Kidney (tissue), 14 donors: ENCODE measurements around the gene PCNX2. TPM values are rescaled to one million over a fixed set of nuclear protein-coding genes. Genes with fewer than 3 reads are reported as not detected.

ENCODE experiments used
- DNase-seq, 5 donors: peaks; one replicate each; pipeline ENCODE4 v3.0.0-alpha.2; 2013 to 2020
- FAIRE-seq: peaks from 2 replicates; lab custom pipeline; 2012; peaks lifted over from hg19 to GRCh38; lab: Jason Lieb, UNC
- H3K27ac ChIP-seq, 2 donors: one replicate each; pipeline ENCODE4 v1.7.0; 2013; ENCODE audit warnings: low read depth in 2 of 2, low read length in 2 of 2, inconsistent platforms in 1 of 2
- H3K27me3 ChIP-seq: one replicate; pipeline ENCODE4 v1.7.1; 2013; ENCODE audit warnings: low read length, inconsistent platforms; ENCODE audit not compliant: control insufficient read depth, insufficient read depth
- H3K36me3 ChIP-seq, 3 donors: one replicate each; pipeline versions ENCODE4 v1.7.0 to v1.7.1; 2013; ENCODE audit warnings: low read length in 3 of 3, control low read depth in 1 of 3, inconsistent platforms in 1 of 3; ENCODE audit not compliant: insufficient read depth in 3 of 3, control insufficient read depth in 2 of 3
- H3K4me1 ChIP-seq, 3 donors: one replicate each; pipeline versions ENCODE4 v1.7.0 to v1.7.1; 2013; ENCODE audit warnings: low read length in 3 of 3, inconsistent platforms in 1 of 3, low read depth in 1 of 3; ENCODE audit not compliant: control insufficient read depth in 2 of 3, insufficient read depth in 2 of 3
- H3K4me3 ChIP-seq, 3 donors: one replicate each; pipeline versions ENCODE4 v1.7.0 to v1.8.1; 2013; ENCODE audit warnings: low read length in 3 of 3, control low read depth in 1 of 3, inconsistent platforms in 1 of 3
- H3K9ac ChIP-seq, 3 donors: one replicate each; pipeline versions ENCODE4 v1.7.0 to v1.7.1; 2013; ENCODE audit warnings: low read length in 3 of 3, control low read depth in 1 of 3, inconsistent platforms in 1 of 3
- H3K9me3 ChIP-seq, 3 donors: one replicate each; pipeline versions ENCODE4 v1.7.0 to v1.7.1; 2013; ENCODE audit warnings: low read length in 3 of 3, control low read depth in 1 of 3, inconsistent platforms in 1 of 3; ENCODE audit not compliant: control insufficient read depth in 2 of 3, insufficient read depth in 1 of 3
- CTCF ChIP-seq: IDR thresholded peaks from 3 replicates; pipeline ENCODE4 v1.5.1; 2012; ENCODE audit warnings: mild to moderate bottlenecking, moderate library complexity, borderline replicate concordance; ENCODE audit not compliant: insufficient read depth; ENCODE audit errors: extremely low read depth
- intact Hi-C: fragments of 100-400 bp; cut with DNase I; formaldehyde crosslinking; loops from one replicate; pipeline ENCODE4 v1.11.1; 2022
- polyA plus RNA-seq: library from polyadenylated mRNA; stranded (reverse); fragments of 350-450 nt; fragmentation: Illumina TruSeq; extraction: RNeasy Lipid Tissue Mini Kit (QIAGEN cat#74804); gene quantifications from one replicate; pipeline ENCODE4 v1.2.3, GENCODE V29; 2014; ENCODE audit warnings: low read depth, low replicate concordance; ENCODE audit not compliant: insufficient read depth
- total RNA-seq: library from RNA; stranded (reverse); fragmentation: NEBNext Ultra II Directional; extraction: Animal tissue kit (Norgen Biotek cat#: 25700); gene quantifications from one replicate; pipeline ENCODE4 v1.2.1, GENCODE V29; 2021
- donor health status: control.
- donor health status: control.
- donor health status: control.
- donor health status: control.
- donor health status: control.
- donor health status: DM: yes; HTN: yes; CAD: no.
- donor health status: Normal renal cell carcinoma (clear cell type).

Gene PCNX2
- total and polyA plus RNA-seq, 2 donors from 2014 or later, result 5.2 to 29.2 TPM

DNA sequence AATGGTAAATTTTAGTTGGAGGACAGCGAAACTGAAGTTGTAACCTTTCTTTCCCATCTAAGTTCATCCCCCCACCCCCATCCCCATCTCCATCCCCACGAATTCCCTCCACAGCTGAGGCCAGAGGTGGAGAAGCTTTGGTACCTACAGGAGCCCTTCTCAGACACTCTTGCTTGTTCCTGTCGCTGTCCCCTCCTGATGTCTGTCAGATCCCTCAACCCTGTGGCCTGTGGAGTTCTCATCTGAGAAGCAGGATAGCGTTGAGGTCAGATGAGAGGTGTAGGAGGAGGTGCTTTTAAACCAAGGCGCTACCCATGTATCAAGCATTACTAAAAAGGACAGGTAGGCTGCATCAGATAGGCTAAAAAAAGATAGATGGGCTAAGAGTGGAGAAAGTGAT is 344.3 kb downstream of the PCNX2 start:
- peaks cover 0 to under 1% (median 0%) of the 10 kb centered on the region in 3 donors for H3K36me3 ChIP-seq
- DNase-seq (peak in 4 of 5 donors; percentile 40 to 64 (median 60)), FAIRE-seq (no peak)
- intact Hi-C loops, result no loop called here
- peak overlapping the region; percentile 80 to 98 (median 95) for H3K4me3 ChIP-seq
- H3K27me3 ChIP-seq, result no peaks in the 10 kb centered on the region
- H3K9me3 ChIP-seq, result no peaks in the 10 kb centered on the region
- H3K9ac ChIP-seq, result peak overlapping the region in 2 of 3 donors; percentile 36 to 92
- no peak for TF ChIP-seq CTCF
- H3K27ac ChIP-seq, result no peak overlapping the region
- peaks cover 0 to 10% (median 4%) of the 10 kb centered on the region in 3 donors for H3K4me1 ChIP-seq

GRCh38 chr1:232950197-232951176 is 345.0 kb downstream of the PCNX2 start, which contains the start of gene NTPCR:
Gene NTPCR, plus strand, starts transcription at chr1:232950611. Its CDS starts 100 bp downstream, at chr1:232950711.
- Histone ChIP-seq H3K27me3 (no peaks in the 10 kb centered on the region), H3K27ac (peak within 1 kb of the TSS; percentile 29 to 70), H3K9ac (peak within 1 kb of the TSS; percentile 36 to 92 (median 67)), H3K4me1 (peaks cover 0 to 10% (median 4%) of the 10 kb centered on the region in 3 donors), H3K36me3 (no peaks in the 10 kb centered on the region), H3K9me3 (no peaks in the 10 kb centered on the region), H3K4me3 (peak within 1 kb of the TSS; percentile 80 to 98 (median 95))
- intact Hi-C loops, result no loop called here
- TF ChIP-seq CTCF, result no peak
- peak; percentile 19 for FAIRE-seq
- peak; percentile 96 to 98 (median 98) for DNase-seq

GRCh38 chr1:232949636-232950196 is 345.8 kb downstream of the PCNX2 start:
- intact Hi-C loops, result no loop called here
- no peak for DNase-seq
- Histone ChIP-seq H3K4me3 (peak overlapping the region; percentile 80 to 98 (median 95)), H3K36me3 (no peaks in the 10 kb centered on the region), H3K9me3 (no peaks in the 10 kb centered on the region), H3K27ac (peak overlapping the region; percentile 19 to 70), H3K4me1 (peaks cover 0 to 10% (median 4%) of the 10 kb centered on the region in 3 donors), H3K9ac (peak overlapping the region; percentile 36 to 92 (median 67)), H3K27me3 (no peaks in the 10 kb centered on the region)
- no peak for FAIRE-seq
- TF ChIP-seq CTCF, result no peak
